ENCODE measurements around the gene ENOX1.

ENOX1 gene

GRCh38 chr13:43484432-43485225, 302.1 kb downstream of the ENOX1 start:
- DNase-seq (ENCODE audit: low read depth): no peak
- no peak overlapping the region for H3K4me3 ChIP-seq (ENCODE audit: control insufficient read depth, low read depth, low read length)
- TF ChIP-seq, protein P1, sequence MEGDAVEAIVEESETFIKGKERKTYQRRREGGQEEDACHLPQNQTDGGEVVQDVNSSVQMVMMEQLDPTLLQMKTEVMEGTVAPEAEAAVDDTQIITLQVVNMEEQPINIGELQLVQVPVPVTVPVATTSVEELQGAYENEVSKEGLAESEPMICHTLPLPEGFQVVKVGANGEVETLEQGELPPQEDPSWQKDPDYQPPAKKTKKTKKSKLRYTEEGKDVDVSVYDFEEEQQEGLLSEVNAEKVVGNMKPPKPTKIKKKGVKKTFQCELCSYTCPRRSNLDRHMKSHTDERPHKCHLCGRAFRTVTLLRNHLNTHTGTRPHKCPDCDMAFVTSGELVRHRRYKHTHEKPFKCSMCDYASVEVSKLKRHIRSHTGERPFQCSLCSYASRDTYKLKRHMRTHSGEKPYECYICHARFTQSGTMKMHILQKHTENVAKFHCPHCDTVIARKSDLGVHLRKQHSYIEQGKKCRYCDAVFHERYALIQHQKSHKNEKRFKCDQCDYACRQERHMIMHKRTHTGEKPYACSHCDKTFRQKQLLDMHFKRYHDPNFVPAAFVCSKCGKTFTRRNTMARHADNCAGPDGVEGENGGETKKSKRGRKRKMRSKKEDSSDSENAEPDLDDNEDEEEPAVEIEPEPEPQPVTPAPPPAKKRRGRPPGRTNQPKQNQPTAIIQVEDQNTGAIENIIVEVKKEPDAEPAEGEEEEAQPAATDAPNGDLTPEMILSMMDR (IDR thresholded peaks at IDR 0.05; ENCODE audit: control insufficient read depth, insufficient read depth, low read depth, low read length, missing control alignments): no peak

GRCh38 chr13:43483930-43484329, 302.8 kb downstream of the ENOX1 start:
- TF ChIP-seq, protein P1 (IDR thresholded peaks at IDR 0.05; ENCODE audit: control insufficient read depth, insufficient read depth, low read depth, low read length, missing control alignments): no peak
- no peak for DNase-seq (ENCODE audit: low read depth)
- H3K4me3 ChIP-seq (ENCODE audit: control insufficient read depth, low read depth, low read length): no peak overlapping the region

GRCh38 chr13:43482641-43483040, 304.1 kb downstream of the ENOX1 start:
- TF ChIP-seq, protein P1 (IDR thresholded peaks at IDR 0.05; ENCODE audit: control insufficient read depth, insufficient read depth, low read depth, low read length, missing control alignments): no peak
- no peak overlapping the region for H3K4me3 ChIP-seq (ENCODE audit: control insufficient read depth, low read depth, low read length)
- DNase-seq (ENCODE audit: low read depth): no peak

DNA sequence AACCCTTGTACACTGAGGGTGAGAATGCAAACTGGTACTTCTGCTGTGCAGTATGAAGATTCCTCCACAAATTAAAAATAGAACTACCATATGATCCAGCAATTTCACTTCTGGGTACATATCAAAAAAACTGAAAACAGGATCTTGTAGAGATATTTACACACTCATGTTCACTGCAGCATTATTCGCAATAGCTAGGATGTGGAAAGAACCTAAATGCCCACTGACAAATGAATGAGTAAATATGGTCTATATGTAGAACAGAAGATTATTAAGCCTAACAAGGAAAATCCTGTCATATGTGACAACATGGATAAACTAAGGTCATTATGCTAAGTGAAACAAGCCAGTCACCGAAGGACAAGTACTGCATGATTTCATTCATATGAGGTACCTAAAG, 304.7 kb downstream of the ENOX1 start:
- no peak for DNase-seq (ENCODE audit: low read depth)
- TF ChIP-seq, protein P1 (IDR thresholded peaks at IDR 0.05; ENCODE audit: control insufficient read depth, insufficient read depth, low read depth, low read length, missing control alignments): no peak
- H3K4me3 ChIP-seq (ENCODE audit: control insufficient read depth, low read depth, low read length): no peak overlapping the region

GRCh38 chr13:43478902-43479301, 307.9 kb downstream of the ENOX1 start:
- TF ChIP-seq, protein P1 (IDR thresholded peaks at IDR 0.05; ENCODE audit: control insufficient read depth, insufficient read depth, low read depth, low read length, missing control alignments): no peak
- no peak for DNase-seq (ENCODE audit: low read depth)
- H3K4me3 ChIP-seq (ENCODE audit: control insufficient read depth, low read depth, low read length): no peak overlapping the region

GRCh38 chr13:43478211-43478610, 308.6 kb downstream of the ENOX1 start:
- TF ChIP-seq, protein P1 (IDR thresholded peaks at IDR 0.05; ENCODE audit: control insufficient read depth, insufficient read depth, low read depth, low read length, missing control alignments): no peak
- no peak overlapping the region for H3K4me3 ChIP-seq (ENCODE audit: control insufficient read depth, low read depth, low read length)
- no peak for DNase-seq (ENCODE audit: low read depth)

All from AG09309 (cell line).